GM19395 (cell line): ENCODE measurements around the gene CHCHD1.
"Not testable (repeated sequence)": the region's sequence is repeated elsewhere in the genome, so short reads cannot be mapped to it uniquely, and the experiment has no call there.

Experiments
- ATAC-seq: cut with Tn5 transposase; IDR thresholded peaks from one replicate; pipeline ENCODE4 v1.9.1; 2021; ENCODE audit warnings: mild to moderate bottlenecking, moderate library complexity; ENCODE audit not compliant: unreplicated experiment

Gene CHCHD1

DNA sequence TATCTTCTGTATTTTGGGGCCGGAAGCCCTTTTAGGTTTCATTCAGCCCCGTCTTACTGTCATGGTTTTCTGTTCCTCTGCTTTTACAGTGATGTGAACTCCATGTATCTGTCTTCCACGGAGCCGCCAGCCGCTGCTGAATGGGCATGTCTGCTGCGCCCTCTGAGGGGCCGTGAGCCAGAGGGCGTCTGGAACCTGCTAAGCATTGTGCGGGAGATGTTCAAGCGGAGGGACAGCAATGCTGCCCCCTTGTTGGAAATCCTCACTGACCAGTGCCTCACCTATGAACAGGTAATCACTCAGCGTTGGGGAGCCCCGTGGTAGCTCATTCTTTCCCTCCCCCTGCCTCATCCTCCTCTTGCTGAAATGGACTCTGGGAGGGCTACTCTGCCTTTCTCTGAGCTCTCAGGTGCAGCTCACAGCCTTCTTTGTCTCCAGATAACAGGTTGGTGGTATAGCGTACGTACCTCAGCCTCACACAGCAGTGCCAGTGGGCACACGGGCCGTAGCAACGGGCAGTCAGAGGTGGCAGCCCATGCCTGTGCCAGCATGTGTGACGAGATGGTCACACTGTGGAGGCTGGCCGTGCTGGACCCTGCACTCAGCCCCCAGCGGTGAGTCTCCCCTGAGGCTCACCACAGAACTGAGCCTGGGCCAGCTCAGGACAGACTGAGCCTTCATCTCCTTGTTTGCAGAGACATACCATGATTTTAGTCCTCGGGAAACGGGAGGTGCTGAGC lies 9.2 kb downstream of the CHCHD1 start:
- no peak for ATAC-seq

DNA sequence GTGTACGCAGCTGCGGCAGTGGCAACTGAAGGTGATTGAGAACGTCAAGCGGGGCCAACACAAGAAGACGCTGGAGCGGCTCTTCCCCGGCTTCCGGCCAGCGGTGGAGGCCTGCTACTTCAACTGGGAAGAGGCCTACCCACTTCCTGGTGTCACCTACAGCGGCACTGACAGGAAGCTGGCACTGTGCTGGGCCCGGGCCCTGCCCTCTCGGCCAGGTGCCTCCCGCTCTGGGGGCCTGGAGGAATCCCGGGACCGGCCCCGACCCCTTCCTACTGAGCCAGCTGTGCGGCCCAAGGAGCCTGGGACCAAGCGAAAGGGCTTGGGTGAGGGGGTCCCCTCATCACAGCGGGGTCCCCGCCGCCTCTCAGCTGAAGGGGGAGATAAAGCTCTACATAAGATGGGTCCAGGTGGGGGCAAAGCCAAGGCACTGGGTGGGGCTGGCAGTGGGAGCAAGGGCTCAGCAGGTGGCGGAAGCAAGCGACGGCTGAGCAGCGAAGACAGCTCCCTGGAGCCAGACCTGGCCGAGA lies 10.1 kb downstream of the CHCHD1 start:
- no peak for ATAC-seq

DNA sequence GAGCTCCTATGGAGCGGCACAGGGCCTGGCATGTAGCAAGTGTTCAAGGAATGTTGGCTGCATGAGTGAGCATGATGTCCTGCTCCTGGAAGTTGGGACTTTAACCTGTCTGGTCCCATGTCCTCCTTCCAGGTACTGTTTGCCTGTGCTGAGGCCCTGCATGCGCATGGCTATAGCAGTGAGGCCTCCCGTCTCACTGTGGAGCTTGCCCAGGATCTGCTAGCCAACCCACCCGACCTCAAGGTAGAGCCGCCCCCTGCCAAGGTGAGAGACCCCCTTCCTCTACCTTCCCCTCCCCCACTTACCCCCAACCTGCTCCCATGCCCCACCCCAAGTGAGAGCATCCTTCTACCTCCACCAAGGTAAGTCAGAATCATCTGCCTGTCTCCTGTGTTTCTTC lies 11.6 kb downstream of the CHCHD1 start:
- ATAC-seq, result no peak

DNA sequence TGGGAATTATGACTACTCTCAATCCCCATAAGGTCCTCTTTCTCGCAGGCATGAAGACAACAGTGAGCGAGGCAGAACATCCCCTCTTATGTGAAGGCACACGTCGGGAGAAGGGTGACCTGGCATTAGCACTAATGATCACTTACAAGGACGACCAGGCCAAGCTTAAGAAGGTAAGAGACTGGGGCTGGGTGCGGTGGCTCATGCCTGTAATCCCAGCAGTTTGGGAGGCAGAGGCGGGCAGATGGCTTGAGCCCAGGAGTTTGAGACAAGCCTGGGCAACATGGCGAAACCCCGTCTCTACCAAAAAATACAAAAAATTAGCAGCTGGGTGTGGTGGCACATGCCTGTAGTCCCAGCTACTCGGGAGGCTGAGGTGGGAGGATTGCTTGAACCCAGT lies 13.6 kb downstream of the CHCHD1 start:
- ATAC-seq, result not testable (repeated sequence)

DNA sequence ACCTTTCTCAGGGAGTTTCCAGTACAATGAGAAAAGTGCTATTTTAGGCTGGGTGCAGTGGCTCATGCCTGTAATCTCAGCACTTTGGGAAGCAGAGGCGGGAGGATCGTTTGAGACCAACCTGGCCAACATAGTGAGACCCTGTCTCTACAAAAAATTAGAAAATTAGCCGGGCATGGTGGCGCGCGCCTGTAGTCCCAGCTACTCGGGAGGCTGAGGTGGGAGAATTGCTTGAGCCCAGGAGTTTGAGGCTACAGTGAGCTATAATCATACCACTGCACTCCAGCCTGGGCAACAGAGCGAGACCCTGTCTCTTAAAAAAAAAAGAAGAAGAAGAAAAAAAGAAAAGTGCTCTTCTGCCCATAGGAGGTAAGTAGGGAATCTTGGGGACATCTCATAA lies 14.2 kb downstream of the CHCHD1 start:
- ATAC-seq, result not testable (repeated sequence)

DNA sequence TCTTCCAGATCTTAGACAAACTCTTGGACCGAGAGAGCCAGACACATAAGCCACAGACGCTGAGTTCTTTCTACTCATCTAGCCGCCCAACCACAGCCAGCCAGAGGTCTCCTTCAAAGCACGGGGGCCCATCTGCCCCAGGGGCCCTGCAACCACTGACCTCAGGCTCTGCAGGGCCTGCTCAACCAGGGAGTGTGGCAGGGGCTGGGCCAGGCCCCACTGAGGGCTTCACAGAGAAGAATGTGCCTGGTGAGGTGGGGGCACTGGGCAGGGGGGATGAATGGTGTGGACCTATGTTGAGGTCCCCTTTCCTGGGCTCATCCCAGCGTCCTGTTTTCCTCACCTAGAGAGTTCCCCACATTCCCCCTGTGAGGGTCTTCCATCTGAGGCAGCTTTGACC lies 14.9 kb downstream of the CHCHD1 start:
- no peak for ATAC-seq

DNA sequence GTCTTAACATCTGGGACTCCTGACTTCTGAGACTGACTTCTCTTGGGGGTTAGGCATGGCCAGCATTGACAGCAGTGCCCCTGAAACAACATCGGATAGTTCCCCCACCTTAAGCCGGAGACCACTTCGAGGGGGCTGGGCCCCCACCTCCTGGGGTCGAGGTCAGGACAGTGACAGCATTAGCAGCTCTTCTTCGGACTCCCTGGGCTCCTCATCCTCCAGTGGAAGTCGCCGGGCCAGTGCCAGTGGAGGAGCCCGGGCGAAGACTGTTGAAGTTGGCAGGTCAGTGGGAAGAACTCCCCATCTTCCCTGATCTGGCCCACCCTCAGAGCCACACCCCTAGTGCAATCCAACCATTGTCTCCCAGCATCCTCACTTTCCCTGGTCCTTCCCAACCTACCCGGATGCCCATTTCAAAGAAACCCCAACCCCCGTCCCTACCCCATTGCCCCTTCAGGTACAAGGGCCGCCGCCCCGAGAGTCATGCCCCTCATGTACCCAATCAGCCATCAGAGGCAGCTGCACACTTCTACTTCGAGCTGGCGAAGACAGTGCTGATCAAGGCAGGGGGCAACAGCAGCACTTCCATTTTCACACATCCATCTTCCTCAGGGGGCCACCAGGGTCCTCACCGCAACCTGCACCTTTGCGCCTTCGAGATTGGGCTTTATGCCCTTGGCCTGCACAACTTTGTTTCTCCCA lies 15.6 kb downstream of the CHCHD1 start:
- ATAC-seq, result no peak

DNA sequence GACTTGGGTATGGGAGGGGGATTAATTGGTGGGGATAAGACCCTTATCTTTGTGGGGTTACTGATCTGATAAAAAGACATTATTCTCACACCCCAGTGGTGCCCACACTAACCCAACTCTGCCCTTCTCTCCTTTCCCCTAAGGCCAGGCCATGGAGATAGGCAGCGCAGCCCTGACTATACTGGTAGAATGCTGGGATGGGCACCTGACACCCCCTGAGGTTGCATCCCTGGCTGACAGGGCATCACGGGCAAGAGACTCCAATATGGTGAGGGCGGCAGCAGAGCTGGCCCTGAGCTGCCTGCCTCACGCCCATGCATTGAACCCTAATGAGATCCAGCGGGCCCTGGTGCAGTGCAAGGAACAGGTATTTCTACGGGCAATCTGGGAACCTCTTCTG lies 16.2 kb downstream of the CHCHD1 start:
- ATAC-seq, result no peak

DNA sequence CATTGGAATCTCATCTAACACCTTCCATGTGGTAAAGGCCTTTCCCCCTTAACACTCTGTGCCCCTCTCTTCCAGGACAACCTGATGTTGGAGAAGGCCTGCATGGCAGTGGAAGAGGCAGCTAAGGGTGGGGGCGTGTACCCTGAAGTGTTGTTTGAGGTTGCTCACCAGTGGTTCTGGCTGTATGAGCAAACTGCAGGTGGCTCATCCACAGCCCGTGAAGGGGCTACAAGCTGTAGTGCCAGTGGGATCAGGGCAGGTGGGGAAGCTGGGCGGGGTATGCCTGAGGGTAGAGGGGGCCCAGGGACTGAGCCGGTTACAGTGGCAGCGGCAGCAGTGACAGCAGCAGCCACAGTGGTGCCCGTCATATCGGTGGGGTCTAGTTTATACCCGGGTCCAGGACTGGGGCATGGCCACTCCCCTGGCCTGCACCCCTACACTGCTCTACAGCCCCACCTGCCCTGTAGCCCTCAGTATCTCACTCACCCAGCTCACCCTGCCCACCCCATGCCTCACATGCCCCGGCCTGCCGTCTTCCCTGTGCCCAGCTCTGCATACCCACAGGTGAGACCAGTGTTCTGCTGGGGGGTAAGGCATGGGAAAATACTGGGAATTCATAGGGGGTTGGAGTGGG lies 17.2 kb downstream of the CHCHD1 start:
- no peak for ATAC-seq

DNA sequence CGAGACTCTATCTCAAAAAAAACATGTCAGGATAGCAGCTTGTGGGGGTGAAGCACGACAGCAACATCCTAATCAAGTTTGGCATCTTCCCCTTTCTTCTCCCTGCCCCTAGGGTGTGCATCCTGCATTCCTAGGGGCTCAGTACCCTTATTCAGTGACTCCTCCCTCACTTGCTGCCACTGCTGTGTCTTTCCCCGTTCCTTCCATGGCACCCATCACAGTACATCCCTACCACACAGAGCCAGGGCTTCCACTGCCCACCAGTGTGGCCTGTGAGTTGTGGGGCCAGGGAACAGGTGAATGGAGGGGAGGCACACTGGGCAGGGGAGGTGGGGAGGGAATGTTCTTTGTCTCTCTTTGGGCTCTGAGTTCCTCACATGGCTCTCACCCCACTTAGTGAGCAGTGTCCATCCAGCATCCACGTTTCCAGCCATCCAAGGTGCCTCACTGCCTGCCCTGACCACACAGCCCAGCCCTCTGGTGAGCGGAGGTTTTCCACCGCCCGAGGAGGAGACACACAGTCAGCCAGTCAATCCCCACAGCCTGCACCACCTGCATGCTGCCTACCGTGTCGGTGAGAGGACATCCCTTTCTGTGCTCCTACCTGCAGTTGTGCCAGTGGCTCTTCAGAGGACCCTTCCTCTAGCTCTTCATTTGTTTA lies 18.2 kb downstream of the CHCHD1 start:
- ATAC-seq, result no peak

DNA sequence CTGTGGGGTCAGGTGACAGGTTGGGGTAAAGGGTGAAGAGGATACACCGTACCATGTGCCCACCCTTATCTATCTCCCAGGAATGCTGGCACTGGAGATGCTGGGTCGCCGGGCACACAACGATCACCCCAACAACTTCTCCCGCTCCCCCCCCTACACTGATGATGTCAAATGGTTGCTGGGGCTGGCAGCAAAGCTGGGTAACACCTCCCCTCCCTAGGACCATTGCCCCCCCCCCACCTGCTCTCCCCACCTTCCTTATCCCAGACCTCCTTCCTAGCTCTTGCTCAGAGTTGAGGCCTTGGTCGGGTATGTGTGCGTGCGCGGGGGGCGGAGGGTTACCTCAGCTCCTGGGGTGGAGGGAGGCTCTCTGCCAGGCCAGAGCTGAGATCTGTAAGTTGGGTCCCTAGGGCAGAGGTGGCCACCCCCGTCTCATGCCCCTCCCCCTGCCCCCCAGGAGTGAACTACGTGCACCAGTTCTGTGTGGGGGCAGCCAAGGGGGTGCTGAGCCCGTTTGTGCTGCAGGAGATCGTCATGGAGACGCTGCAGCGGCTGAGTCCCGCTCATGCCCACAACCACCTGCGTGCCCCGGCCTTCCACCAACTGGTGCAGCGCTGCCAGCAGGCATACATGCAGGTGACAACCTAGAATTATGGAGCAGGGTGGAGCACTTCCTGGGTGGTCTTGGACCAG lies 18.9 kb downstream of the CHCHD1 start:
- ATAC-seq, result no peak

DNA sequence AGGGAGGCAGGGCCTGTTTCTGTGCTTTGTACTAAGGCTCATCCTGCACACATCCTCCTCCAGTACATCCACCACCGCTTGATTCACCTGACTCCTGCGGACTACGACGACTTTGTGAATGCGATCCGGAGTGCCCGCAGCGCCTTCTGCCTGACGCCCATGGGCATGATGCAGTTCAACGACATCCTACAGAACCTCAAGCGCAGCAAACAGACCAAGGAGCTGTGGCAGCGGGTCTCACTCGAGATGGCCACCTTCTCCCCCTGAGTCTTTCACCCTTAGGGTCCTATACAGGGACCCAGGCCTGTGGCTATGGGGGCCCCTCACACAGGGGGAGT lies 19.4 kb downstream of the CHCHD1 start:
- no peak for ATAC-seq

DNA sequence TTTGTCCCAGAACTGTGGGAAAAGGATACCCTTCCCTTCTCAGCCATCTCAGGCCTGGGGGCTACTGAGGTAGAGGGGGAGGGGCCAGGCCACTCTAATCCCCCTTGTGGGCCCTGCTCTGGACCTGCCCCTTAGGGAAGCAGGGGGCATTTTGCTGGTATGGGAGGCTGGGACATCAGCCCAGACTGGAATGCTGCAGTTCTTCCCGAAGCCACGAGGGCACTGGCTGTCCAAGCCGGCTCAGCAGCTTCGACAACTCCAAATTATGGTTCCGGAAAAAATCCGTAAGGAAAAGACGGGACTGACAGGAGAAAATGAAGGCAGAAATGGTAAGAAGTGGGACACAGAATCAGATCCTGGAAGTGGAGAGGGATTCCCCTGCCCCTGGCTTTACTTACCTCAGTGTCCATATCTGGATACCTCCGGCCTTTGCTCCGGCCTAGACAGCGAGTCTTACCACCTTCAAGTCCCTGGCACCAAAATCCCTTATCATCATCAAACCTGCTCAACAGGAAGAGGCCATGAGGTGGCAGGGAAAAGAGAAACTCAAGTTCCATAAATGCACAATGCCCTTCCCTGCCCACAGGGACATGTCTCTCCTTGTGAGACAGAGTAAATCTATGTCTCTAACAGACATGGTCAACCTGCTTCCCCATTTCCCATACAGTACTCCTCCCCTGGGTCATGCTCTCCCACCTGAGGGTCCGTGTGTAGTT lies 20.6 kb downstream of the CHCHD1 start:
- ATAC-seq, result no peak

DNA sequence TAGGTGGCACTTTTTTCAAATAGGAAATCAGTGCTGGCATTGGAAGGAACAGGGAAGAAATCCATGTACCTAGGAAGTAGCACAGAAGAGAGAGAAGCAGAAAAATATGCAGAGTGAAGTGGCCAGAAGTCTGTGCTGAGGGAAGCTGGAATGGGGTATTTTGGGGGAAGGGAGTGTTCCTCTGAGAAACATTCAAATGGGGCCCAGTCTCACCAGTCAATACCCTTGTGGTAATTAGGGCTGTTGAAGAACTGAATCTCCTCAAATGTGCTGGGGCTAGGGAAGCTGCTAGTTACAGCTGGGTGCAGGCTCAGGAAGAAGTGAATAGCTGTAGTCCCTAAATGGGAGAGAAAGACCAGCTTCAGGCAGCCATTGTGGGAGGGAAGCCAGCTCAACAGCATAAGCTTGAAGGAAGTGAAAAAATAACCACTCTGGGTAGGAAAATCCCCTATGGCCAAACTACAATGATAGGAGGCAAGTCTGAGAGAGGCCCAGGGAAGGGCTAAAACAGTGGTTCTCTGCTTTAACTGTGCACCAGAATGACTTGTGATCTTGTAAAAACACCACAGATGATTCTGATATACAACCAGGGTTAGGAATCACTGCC lies 21.9 kb downstream of the CHCHD1 start:
- ATAC-seq, result peak; percentile 58

DNA sequence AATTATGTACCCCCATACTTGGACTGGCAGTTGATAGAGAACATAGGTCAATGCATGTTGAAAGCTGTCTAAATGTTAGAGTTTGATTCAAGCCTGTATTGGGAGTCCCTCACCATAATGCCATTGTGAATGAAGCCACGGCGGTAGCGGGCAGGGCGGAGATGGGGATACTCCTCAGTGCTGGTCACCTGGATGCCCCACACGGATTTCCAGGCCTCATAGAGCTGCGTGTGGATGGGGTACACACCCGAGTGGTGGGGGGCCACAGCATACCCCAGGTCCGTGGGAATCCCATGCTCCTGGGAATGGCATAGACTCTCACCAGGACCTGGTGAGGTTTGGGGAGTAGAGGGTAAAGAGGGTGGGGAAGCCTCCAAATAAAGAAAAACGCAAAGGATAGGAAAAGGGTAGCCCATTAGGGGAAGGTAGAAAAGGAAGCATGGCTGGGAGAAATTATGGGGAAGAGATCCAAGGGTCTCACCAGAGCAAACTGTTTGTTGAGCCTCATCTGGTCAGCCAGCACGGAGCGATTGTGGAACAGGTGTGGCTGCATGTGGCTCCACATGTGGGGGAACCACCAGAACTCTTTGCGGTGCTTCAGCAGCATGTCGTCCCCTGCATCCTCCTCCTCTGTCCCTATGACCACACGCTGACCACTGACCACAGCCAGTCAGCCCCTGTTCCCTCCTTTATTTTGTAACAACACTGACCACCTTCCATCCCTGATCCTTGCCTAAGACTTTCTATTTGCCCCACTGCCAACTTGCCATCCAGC lies 24.5 kb downstream of the CHCHD1 start:
- ATAC-seq, result no peak

DNA sequence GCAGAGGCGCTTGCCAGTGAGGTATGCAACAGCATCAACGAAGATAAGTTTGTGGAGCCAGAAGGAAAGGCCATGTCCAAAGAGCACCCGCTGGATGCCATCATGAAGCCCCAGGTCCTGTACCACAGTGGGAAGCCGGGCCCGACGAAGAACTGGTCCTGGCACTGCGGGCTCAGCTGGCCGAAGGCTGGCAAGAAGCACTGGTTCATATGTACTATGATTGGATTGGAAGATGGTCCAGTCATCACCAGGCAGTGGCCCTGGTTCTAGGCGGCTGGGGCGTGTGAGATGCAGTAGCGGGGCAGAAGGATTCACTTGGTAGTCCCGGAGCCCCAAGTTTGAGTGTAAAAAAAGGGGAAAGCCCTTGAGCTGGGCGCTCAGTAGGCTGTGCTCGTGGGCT lies 25.6 kb downstream of the CHCHD1 start:
- no peak for ATAC-seq

DNA sequence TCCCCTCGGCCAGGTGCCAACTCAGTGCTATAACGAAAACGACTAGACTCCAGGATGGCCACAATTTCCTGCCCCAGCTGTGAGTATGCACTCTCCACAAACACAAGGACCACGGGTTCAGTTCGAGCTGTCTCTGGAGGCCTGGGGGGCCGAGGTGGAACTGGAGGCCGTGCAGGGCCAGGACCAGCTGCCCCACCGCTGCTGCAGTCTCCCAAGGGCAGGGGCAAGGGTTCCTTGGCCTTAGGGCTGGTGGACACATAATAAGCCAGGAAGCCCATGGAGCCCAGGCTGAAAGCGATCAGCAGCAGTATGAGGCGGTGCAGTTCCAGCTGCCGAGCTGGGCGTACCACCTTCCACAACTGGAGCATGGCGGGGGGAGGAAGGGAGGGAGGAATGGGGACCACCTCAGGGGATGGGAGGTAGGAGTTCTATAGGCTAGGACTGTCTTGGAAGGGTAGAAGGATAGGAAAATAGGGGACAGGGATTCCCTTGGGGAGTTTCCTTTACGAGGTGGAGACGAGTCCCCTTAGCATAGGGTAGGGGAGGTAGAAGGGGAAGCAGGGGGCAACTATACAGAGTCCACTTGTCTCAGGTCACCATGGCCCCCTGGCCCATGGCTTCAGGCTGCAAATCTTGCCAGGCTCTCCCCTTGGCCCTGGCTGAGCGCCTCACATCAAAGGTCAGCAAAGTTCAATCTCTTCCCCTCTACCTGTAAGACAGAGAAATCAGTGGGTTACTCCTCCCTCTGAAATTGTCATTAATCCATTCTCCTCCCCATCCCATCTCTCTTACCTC lies 26.4 kb downstream of the CHCHD1 start:
- ATAC-seq, result no peak

DNA sequence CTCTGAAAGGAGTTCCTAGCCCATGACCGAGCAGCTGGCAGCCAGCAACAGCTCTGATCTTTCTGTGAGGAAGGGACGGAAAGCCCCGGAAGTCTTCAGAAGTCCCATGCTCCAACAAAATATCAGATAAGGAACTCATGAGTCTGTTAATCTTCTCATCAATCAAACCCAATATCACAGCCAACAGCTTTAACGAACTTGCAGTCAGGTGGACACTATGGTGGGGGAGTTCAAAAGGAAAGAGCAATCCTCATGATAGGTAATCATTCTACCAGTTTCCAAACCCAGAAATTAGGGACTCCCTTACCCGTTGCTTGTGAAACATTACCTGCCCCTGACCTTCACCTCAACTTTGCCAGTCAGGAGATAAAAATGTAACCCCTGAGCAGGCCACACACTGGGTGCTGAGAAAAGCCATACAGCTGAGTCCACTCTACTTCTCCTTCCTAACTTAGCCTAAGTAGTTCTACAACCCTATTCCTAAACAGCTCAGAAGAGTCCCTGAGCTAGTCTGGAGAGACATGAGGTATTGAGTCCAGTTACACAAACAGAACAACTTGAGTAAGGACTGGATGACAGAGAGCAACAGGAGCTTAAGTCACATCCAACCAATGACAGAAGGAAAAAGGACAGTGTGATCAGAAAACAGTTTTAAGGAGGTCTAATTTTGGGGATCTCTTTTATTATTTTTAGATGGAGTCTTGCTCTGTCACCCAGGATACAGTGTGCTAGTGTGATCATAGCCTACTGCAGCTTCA lies 27.4 kb downstream of the CHCHD1 start:
- ATAC-seq, result no peak
